GM04504 (cell line): ENCODE measurements around the gene IQCM.

Experiments
- DNase-seq: peaks from one replicate; pipeline ENCODE4 v3.0.0-alpha.2; 2012; ENCODE audit warnings: low read depth

The IQCM gene

DNA sequence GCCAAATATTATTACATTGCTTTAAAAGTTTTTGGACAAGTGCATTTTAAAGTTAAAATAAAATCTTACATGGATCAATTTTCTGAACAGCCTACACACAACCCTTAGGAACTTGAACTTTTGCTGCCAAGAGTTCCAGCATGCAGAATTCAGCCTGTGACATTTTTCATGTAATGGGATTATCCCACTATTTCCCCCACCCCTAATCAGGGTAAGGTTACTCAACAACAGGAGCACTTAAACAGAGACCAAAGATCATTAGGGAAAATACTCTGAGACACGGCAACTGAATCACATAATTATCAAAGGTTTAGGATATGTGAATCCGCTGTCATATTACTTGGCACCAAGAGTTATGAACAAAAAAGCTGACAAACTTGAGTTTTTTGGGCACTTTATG is 47.2 kb downstream of the IQCM start:
- DNase-seq: no peak

DNA sequence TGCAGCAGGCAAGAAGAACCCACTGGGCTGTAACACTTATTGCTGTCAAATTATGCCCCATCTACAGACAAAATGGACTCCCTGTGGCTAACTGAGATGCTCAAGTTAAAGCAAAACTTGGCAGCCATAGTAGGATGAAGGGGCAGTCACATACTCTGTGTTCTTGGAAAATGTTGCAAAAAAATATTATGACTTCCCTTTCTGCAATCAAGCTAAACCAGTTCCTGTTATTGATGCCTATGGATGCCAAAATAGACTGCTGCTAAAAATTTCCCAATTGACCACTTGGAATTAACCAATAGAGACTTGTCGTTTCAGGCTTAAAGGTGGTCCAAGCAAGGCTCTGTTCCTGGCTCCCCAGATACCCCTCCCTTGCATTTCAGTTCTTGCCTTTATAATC is 49.5 kb downstream of the IQCM start:
- no peak for DNase-seq

DNA sequence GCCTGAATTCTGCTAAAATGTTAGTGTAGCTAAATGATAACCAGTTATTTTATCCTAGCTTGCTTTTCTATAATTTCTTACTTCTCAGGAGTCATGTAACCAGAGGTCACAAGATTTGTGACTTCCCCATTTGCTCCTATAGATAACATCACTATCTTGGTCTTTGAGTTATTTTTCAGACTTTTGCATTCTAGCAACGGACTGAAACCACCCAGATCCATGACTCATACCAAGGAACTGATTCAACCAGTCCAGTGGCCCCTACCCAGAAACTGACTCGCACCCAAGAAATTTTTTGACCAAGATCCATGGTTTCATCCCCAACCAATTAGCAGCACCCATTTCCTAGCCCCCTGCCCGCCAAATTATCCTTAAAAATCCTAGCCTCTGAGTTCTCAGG is 50.0 kb downstream of the IQCM start:
- DNase-seq: peak; percentile 29

DNA sequence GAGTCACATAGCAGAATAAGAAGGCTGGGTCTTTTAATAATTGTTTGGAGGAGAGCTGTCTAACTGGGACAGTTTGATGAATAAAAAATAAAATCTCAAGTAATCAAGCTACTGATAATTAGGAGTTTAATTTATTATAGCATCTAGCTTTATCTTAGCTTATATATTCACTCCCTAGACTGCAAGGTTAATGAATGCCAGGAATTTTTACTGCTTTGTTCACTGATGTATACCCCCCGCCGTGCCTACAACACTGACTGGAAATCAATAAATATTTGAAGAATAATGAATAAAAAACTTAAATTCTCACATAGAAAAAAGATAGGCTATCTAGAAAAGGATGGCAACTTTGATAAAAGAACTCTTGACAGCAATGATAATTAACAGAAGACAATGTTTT is 59.7 kb downstream of the IQCM start:
- DNase-seq: no peak

DNA sequence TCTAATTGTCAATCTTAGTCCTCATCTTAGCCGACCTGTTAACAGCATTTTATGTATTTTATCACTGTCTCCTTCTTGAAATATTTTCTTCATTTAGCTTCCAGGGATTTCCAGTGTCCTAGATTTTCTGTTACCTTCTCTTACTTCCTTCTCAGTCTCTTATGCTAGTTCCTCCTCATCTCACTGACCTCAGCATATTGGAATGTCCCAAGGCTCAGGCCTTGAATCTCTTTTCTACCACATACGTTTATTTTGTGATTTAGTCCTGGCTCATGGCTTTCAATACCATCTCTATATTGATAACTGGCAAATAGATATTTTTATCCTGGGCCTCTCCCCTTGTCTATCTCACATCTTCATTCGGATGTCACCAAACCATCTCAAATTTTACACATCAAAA is 61.1 kb downstream of the IQCM start:
- DNase-seq: no peak

DNA sequence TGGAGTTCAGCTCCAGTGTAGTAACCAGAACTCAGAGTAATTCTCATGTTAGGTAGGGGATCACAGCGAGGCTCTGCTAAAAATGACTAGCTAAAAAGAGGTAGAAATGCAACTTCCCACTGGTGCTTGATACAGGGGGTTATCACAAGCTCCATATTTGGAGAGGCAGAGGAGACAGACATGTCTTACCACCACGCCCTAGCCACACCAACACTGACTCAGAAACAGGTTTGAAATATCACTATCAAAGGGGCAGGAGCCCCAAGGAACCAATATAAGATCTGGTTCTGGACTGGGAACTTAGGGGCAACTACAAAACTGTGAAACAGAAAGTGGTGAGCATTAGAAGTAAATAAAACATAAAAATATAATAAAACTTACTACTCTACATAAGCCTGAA is 62.9 kb downstream of the IQCM start:
- no peak for DNase-seq

DNA sequence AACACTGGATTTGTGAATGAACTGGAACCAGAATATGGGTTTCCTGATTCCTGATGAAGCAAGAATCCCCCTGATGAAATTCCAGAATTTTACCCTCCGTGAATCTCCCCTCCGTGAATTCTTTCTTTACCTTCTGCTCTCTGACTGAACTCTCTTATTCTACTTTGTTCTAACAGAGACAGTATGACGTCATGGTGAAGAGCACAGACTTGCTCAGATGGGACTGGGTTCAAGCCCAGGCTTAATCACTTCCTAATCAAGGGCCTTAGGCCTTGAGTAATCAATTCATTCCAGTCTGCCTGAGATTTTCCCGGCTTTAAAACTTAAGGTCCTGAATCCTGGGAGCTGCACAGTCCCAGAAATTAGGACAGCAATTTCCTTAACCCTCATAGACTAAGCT is 64.5 kb downstream of the IQCM start:
- no peak for DNase-seq

DNA sequence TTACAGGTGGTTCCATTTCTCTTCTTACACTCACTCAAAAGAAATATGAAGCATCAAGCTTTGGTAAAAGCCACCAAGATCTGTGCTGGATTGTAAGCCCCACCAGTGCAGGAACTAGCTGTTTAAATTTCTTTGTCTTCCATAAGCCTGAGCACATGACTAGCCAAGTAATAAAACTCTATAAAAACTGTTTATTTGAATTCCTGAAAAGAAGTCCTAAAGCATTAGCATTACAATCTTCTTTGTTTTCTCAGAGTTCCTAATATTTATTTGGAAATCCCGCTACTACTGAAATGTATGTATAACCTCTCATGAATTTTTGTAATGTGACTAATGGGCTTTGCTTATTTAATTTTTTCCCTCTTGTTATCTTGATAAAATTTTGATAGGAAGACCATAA is 65.9 kb downstream of the IQCM start:
- no peak for DNase-seq

DNA sequence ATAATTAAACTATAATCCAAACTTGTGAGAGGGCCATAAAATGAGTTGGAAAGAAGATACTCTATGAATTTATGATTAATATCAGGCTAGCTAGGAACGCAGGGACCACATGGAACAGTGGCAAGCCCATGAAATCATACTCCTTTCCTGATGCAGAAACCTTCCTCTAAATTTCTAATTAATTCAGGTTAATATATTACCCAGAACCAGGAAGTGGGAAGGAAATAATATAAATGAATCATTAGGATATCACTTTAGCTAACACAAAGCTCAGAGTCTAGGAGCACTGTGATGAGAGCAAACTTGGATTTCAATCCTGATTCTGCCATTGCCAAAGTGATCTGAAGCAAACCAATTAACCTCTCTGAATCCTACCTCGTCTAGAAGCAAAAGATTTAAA is 68.0 kb downstream of the IQCM start:
- DNase-seq: no peak

DNA sequence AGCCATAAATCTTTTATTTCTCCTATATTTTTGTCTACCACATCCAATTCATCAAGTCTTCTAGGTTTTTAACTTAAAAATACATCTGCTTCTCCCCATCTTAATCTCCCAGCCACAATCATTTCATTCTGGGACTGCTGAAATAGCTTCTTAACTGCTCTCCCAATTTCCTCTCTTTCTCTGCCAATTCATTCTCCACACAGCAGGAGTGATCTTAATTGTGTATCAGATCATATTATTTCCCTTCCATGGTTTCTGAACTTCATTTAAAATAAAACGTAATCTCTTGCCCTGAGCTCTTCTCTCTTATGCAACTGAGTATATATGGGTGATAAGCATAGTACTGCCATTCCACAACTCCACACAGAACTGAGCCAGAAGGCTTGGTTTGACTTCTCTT is 69.4 kb downstream of the IQCM start:
- no peak for DNase-seq

DNA sequence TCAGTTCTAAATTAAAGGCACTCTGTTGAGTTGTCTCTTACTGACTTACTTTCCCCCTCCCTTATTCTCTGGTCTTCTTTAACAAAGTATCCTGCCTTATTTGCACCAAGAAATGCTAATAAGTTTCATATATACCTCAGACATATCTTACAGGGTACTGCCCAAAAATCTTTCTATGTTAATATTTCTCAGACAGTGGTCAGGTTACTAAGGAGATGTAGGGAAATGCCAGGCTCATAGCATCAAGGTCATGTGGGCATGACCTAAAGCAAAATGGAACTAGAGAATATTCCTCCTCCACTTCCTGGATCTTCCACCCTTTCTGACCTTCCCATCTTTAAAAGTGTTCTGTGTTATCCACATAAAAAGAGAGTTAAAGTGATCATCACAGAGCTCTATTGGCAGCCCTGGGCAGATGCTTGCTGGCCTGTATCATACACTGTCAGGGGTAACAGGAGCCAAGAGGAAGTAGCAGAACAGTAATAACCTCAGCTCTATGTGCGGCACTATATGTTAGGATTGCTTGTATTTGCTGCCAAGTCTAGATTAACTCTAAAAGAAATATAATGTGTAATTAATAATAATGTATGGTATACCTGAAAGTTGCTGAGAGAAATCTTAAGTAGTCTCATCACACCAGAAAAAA is 74.3 kb downstream of the IQCM start:
- no peak for DNase-seq

DNA sequence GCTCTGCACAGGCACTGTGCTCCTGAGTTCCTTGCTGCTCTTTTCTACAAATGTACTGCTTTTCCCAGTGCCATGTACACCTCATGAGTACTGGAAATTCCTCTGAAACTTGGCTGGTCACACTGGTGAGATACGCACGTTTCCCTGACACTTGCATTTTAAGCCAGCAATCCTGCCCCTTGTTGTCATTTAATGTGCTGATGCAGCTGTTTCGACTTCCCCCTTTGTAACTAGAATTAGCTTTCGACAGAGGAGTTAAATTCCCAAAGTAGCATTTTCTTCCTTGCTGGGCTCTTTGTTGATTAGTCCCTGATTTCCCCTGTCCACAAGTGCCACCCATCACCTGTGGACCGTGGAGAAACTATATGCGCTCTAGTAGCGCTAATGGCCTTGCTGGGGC is 77.5 kb downstream of the IQCM start:
- no peak for DNase-seq

DNA sequence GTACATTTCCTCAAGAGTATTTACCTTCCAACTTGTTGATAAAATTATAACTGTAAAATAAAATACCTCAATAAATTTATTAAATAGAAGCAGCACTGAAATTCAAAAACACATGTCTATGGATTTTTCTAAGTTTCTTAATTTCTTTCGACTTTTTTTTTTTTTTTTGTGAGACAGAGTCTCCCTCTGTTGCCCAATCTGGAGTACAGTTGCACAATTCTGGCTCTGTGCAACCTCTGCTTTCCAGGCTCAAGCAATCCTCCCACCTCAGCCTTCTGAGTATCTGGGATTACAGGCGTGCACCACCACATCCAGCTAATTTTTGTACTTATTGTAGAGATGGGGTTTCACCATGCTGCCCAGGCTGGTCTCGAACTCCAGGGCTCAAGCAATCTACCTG is 79.8 kb downstream of the IQCM start:
- no peak for DNase-seq

DNA sequence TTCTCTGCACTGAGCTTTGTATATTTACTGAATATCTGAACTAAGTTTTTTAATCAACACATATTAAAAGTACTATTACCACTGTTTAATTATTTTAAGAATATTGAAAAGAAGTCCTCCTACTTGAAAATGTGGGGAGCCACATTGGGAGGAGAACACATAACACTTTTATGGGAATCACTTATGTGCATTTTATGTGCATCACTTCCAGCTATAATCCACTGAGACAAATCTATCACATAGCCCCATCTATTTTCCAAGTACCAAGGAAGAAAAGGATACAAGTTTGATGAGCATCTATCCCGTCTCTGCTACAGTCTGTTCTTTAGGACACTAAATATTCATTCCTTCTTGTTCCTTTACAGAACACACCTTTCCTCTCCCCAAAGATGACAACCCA is 87.2 kb downstream of the IQCM start:
- no peak for DNase-seq

DNA sequence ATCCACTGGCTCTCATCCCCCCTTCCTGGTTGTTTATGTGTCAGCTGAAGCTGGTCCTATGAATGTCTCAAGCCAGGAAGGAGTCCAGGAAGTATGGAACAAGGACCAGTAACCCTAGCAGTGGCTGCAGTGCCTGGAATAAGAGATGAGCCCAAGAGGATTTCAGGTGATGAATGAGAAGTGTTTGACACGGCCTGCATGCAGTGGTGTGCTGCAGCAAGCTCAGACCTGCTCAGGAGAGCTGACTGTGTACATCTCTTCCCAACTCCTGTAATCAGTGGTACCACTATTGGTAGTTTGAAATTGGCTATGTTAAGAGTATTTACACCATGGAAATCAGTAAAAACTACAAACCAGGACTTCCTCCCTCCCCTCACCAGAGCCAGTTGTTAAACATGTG is 88.0 kb downstream of the IQCM start:
- no peak for DNase-seq

DNA sequence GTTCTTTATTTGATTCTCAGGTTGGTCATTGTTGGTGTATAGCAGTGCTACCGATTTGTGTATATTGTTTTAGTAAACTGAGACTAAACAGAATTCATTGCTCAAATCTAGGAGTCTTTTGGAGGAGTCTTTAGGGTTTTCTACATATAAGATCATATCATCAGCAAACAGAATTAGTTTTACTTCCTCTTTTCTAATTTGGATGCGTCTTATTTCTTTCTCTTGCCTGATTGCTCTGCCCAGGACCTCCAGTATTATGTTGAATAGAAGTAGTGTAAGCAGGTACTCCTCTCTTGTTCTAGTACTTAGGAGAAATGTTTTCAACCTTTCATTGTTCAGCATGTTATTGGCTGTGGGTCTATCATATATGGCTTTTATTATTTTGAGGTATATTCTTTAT is 92.6 kb downstream of the IQCM start:
- DNase-seq: no peak

DNA sequence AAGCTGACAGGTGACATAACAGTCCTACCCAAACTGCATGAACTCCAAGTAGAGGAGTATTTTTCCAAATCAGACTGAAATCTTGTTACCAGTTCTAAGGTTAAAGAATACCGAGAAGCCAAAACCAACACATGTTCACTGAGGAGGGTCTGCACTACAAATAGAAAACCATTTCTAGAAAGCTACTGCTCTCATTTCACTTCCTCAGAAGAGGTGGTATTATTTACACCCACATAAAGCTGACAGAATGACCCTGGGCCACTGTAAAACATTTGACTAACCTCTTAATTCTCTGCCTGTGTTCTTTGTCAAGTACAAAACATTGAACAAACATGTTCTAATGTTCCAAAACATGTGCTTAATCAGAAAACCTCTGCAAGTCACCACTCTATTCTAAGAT is 95.8 kb downstream of the IQCM start:
- no peak for DNase-seq

DNA sequence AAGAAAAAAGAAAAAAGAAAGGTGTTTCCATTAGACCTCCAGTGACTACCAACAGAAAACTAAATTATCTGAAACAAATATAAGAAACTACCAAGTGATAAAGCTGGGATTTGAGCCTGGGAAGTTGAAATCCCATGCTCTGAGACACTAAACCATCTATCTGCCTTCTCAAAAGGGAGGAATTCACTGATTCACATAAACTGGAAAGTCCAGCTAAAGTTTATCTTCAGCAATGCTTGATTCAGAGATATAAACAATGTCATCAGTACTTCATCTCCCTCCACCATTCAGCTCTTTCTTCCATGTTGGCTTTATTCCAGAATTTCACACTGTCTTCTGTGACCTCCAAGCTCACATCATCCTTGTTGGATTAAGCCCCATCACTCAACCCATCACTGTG is 96.3 kb downstream of the IQCM start:
- DNase-seq: no peak

DNA sequence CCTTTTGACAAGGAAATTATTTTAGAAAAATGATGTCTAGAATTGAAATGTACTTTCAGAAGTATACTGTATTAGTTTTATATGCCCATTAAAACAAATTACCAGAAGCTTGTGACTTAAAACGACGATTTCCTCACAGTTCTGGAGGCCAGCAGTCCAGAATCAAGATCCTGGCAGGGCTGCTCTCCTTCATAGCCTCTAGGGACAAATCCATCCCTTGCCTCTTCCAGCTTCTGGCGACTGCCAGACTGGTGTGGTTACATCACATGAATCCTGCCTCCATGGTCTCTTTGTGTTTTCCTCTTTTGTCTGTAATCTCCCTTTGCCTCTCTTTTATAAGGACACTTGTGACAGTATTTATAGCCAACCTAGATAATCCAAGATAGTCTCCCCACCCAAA is 97.1 kb downstream of the IQCM start:
- no peak for DNase-seq

DNA sequence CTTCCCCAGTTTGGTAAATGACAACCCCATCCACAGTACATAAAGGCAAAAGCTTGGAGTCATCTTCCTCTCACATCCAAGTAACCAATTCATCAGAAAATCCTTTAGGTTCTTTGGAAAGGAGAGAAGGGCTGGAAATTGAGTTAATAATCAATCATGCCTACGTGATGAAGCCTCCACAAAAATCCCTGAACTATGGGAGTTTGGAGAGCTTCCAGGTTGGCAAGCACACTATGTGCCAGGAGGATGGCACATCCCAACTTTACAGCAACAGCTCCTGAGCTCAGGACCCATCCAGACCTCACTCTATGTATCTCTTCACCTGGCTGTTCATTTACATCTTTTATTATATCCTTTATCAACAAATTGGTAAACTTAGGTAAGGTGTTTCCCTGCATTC is 98.9 kb downstream of the IQCM start:
- DNase-seq: no peak

DNA sequence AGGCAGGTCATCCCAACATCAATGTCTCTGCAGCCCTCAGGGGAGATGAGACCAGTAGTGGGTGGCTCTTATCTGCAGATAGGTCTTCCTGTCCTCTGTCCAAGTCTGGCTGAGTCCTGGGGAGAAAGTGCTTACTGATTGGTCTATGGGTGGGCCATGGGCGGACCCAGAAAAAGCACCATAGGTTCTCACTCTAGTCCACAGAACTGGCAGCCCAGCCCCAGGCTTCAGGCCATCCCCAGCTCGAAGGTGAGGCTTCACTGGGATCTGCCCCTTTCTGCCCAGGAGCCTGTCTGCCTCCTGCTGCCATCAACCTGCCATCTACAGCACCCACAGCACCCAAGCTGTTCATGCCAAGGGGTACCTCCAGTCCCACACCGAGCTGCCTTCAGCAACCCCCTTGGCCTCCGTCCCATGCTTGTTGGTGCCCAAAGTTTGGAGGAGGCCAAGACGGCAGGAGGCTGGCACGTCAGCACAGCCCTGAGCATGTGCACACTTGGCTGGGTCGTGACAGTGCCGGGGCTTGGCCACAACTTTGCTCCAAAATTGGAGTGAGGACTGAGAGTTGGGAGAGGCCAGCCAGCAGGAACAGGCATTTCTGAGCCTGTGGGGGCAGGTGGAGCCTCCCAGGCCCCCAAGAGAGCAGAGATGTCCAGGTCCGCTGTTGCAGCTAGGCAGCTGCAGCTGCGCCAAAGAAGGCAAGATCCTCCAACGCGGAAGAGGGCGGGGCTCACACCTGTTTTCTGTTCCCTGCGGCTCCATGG is 99.6 kb downstream of the IQCM start:
- no peak for DNase-seq

DNA sequence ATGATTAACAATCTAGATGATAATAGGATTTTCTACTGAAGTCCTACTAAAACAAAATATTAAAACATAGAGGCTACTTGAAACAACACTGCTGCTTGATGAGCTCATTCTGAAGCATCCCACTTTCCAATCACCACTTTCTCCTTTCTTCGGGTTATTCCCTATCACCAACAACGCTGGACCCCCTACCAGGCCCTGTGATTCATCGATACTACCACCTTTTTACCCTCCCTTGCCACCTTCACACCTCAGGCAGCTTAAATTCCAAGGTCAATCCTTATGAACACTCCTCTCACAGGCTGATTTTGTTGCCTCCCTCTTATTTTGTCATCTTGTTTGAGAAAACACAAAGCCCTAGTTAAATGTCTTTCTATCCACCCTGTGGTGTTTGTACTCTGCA is 102.6 kb downstream of the IQCM start:
- no peak for DNase-seq

DNA sequence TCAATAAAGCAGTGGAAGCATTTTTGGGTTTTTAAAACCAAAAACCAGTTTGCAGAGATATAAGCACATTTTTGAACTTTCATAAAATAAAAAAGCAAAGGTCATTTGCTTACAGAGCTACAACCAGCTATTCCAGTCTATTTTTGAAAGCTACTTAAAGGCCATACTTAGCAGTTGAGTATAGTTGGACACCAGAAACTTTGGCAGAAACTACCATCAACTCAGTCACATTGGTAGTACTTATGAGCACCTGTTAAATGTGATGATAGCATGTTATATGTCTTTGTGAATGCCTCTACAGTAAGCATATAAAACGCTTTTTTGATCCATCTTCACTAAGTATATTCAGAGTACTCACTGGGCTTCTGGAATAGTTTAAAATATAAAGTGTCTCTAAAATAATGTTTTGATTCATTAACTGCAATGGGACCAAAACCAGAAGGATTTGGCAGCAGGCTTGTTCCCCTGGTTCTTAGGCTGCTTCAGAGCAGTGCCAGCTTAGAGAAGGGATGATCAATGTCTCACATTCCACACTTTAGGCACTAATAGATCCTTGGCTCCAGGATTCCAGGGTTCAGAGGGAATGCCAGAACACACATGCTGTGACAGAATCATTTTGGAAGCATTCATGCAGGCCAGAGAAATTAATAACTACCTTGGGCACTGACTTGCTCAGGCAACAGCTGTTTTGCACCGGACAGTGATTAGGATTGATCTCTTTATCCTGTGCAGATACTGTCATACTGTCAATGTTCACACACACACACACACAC is 103.9 kb downstream of the IQCM start:
- DNase-seq: no peak
